Stomach smooth muscle (tissue), 2 donors: ENCODE data around the gene ZC3H12A.

Source experiments
- H3K27ac ChIP-seq: one replicate; pipeline ENCODE4 v1.7.0; 2013; ENCODE audit warnings: mild to moderate bottlenecking, low read length, inconsistent platforms
- H3K27me3 ChIP-seq, 2 donors: one replicate each; pipeline ENCODE4 v1.7.0; 2013; ENCODE audit warnings: low read length in 2 of 2; ENCODE audit not compliant: insufficient read depth in 2 of 2, control insufficient read depth in 1 of 2
- H3K36me3 ChIP-seq, 2 donors: one replicate each; pipeline ENCODE4 v1.7.0; 2013; ENCODE audit warnings: low read length in 2 of 2; ENCODE audit not compliant: control insufficient read depth in 2 of 2, insufficient read depth in 2 of 2
- H3K4me1 ChIP-seq: one replicate; pipeline ENCODE4 v1.7.0; 2013; ENCODE audit warnings: low read length; ENCODE audit not compliant: control insufficient read depth, insufficient read depth
- H3K4me3 ChIP-seq, 2 donors: one replicate each; pipeline ENCODE4 v1.7.0; 2013; ENCODE audit warnings: low read length in 2 of 2
- H3K9ac ChIP-seq, 2 donors: one replicate each; pipeline ENCODE4 v1.7.0; 2013; ENCODE audit warnings: low read length in 2 of 2, mild to moderate bottlenecking in 1 of 2
- H3K9me3 ChIP-seq, 2 donors: one replicate each; pipeline ENCODE4 v1.7.0; 2013; ENCODE audit warnings: low read length in 2 of 2; ENCODE audit not compliant: control insufficient read depth in 2 of 2
- donor health status: healthy.
- donor health status: Pancreatic carcinoma.

Gene ZC3H12A

GRCh38 chr1:37455516-37455915 is 18.9 kb upstream of the ZC3H12A start:
- Histone ChIP-seq H3K4me1 (peaks cover 5% of the 10 kb centered on the region), H3K27me3 (peaks cover 0 to 4% of the 10 kb centered on the region in 2 donors), H3K36me3 (no peaks in the 10 kb centered on the region), H3K27ac (no peak overlapping the region), H3K9me3 (no peaks in the 10 kb centered on the region), H3K4me3 (no peak overlapping the region), H3K9ac (no peak overlapping the region)

- Histone ChIP-seq H3K27me3 (no peaks in the 10 kb centered on the region), H3K4me3 (no peak overlapping the region), H3K27ac (no peak overlapping the region), H3K9me3 (no peaks in the 10 kb centered on the region), H3K9ac (no peak overlapping the region), H3K36me3 (no peaks in the 10 kb centered on the region), H3K4me1 (peaks cover 5% of the 10 kb centered on the region)
Measured at GRCh38 chr1:37456614-37457013, 17.8 kb upstream of the ZC3H12A start.

- no peak overlapping the region for H3K4me3 ChIP-seq
- peaks cover 5% of the 10 kb centered on the region for H3K4me1 ChIP-seq
- no peaks in the 10 kb centered on the region for H3K27me3 ChIP-seq
- H3K27ac ChIP-seq, result no peak overlapping the region
- H3K9me3 ChIP-seq, result no peaks in the 10 kb centered on the region
- no peaks in the 10 kb centered on the region for H3K36me3 ChIP-seq
- H3K9ac ChIP-seq, result no peak overlapping the region
Measured at GRCh38 chr1:37458551-37458950, 15.8 kb upstream of the ZC3H12A start.

- Histone ChIP-seq H3K9ac (no peak overlapping the region), H3K36me3 (no peaks in the 10 kb centered on the region), H3K4me3 (no peak overlapping the region), H3K4me1 (no peaks in the 10 kb centered on the region), H3K9me3 (no peaks in the 10 kb centered on the region), H3K27me3 (no peaks in the 10 kb centered on the region), H3K27ac (no peak overlapping the region)
Measured at GRCh38 chr1:37461698-37462436, 12.5 kb upstream of the ZC3H12A start.

DNA sequence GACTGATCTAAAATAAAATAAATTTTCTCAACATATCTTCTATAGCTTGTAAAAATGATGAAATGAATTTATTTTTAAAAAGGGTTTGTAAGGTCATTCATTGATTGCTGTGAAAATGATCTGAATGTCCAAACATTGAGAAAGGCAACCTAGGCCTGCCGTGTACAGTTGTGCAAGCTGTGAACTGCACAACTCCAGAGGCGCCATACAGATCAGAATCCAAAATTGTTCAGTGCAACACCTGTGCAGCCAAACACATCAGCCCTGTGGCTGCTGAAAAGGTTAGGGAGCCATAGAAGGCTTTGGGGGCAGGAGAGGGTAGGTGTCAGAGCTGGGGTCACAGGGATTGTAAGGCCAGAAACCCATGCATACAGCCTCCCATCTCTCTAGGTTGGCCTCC is 9.9 kb upstream of the ZC3H12A start:
- Histone ChIP-seq H3K36me3 (no peaks in the 10 kb centered on the region), H3K27ac (no peak overlapping the region), H3K4me1 (no peaks in the 10 kb centered on the region), H3K27me3 (no peaks in the 10 kb centered on the region), H3K4me3 (no peak overlapping the region), H3K9ac (no peak overlapping the region), H3K9me3 (no peaks in the 10 kb centered on the region)

DNA sequence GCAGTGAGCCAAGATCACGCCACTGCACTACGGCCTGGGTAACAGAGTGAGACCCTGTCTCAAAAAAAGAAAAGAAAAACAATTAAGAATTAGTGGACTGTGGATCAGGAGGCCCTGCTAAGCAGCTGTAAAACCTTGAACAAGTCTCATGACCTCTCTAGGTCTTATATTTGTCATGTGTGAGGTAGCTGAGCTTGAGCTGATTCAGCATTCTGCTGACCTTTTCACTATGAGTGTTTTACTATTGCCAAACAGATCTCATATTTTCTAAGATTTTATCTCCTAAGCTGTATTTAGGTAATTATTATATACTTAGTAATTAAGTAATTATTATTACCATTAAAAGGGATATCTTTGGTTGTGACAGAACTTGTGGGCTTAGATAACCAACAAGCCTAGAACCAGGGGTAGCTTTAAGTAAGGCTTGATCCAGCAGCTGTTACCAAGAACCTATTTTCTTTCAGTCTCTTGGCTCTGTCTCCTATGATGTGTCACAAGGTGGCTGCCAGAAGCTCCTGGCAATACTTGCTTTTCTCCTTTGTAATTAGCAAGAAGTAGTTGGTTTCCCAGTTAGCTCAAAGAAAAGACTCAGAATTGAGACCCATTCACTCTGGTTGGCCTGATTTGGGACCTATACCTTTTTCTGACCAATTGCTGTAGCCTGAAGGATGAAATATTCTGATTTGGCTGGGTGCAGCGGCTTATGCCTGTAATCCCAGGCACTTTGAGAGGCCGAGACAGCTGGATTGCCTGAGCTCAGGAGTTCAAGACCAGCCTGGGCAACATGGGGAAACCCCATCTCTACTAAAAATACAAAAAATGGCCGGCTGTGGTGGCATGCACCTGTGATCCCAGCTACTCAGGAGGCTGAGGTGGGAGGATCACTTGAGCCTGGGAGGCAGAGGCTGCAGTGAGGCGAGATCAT is 8.5 kb upstream of the ZC3H12A start:
- Histone ChIP-seq H3K4me1 (no peaks in the 10 kb centered on the region), H3K27ac (no peak overlapping the region), H3K9me3 (no peaks in the 10 kb centered on the region), H3K9ac (no peak overlapping the region), H3K36me3 (no peaks in the 10 kb centered on the region), H3K27me3 (no peaks in the 10 kb centered on the region), H3K4me3 (no peak overlapping the region)

DNA sequence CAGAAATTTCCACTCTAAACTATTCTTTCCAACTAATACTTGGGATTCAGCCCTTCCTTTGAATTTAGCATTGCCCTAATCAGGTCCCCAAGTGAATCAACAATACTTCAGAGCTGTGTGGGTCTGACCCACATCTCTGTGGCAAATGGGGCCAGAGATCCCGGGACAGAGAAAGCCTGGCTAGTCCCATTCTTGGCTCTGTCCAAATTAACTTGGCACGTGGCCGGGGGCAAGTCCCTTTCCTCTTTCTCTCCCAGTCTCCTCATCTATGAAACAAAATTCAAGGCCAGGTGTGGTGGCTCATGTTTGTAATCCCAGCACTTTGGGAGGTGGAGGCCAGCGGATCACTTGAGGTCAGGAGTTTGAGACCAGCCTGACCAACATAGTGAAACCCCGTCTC is 6.3 kb upstream of the ZC3H12A start:
- Histone ChIP-seq H3K9me3 (no peaks in the 10 kb centered on the region), H3K9ac (no peak overlapping the region), H3K4me1 (peaks cover 17% of the 10 kb centered on the region), H3K4me3 (no peak overlapping the region), H3K36me3 (no peaks in the 10 kb centered on the region), H3K27me3 (no peaks in the 10 kb centered on the region), H3K27ac (no peak overlapping the region)

DNA sequence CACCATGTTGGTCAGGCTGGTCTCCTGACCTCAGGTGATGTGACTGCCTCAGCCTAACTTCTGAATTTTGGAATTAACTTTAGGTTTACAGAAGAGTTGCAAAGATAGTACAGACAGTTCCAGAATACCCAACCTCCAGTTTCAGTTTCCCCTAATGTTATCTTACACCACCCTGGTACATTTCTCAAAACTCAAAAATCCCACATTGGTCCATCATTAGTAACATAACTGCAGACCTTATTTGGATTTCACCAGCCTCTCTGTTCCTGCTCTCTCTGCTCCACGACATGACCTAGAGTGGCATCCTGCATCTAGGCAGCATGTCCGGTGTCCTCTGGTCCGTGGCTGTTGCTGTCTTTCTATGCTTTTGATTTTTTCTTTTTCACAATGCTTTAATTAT is 5.0 kb upstream of the ZC3H12A start:
- Histone ChIP-seq H3K27ac (no peak overlapping the region), H3K9ac (no peak overlapping the region), H3K4me1 (peaks cover 27% of the 10 kb centered on the region), H3K9me3 (no peaks in the 10 kb centered on the region), H3K27me3 (no peaks in the 10 kb centered on the region), H3K36me3 (no peaks in the 10 kb centered on the region), H3K4me3 (no peak overlapping the region)

- Histone ChIP-seq H3K27ac (peak overlapping the region; percentile 80), H3K9me3 (no peaks in the 10 kb centered on the region), H3K4me1 (peaks cover 45% of the 10 kb centered on the region), H3K4me3 (peak overlapping the region in 1 of 2 donors; percentile 70), H3K36me3 (peaks cover 0 to 3% of the 10 kb centered on the region in 2 donors), H3K27me3 (no peaks in the 10 kb centered on the region), H3K9ac (peak overlapping the region; percentile 55 to 57)
Measured at GRCh38 chr1:37471345-37472231, 2.8 kb upstream of the ZC3H12A start.

DNA sequence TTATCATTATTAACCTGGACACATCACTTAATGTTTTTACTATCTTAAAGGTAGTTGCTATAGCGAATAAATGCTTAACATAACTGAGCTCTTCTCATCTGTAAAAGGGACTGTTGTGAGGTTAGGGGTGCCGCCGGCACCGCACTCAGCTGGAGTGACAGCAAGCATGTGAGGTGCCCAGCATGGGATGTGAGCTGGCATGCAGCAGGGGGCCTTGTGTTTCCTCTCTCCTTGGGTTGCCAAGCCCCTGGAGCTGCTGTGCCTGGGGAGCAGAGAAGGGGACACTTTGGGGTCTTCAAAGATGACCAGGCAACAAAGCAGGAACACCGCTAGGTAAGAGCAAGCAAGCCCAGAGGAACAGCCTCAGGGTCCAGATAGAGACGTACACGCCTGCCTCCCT is 2.1 kb upstream of the ZC3H12A start:
- H3K9ac ChIP-seq, result peak overlapping the region in 1 of 2 donors; percentile 0
- peaks cover 0 to 3% of the 10 kb centered on the region in 2 donors for H3K36me3 ChIP-seq
- H3K9me3 ChIP-seq, result no peaks in the 10 kb centered on the region
- H3K4me1 ChIP-seq, result peaks cover 52% of the 10 kb centered on the region
- H3K4me3 ChIP-seq, result no peak overlapping the region
- peak overlapping the region; percentile 80 for H3K27ac ChIP-seq
- H3K27me3 ChIP-seq, result no peaks in the 10 kb centered on the region
